SIG-M5 treated with dmso at 0.1 percent for 504 hours (cell line): ENCODE results near the gene RGPD6.
"Not testable (repeated sequence)": the region's sequence is repeated elsewhere in the genome, so short reads cannot be mapped to it uniquely, and the experiment has no call there.

ENCODE experiments used
- DNase-seq: peaks from one replicate; lab custom pipeline; 2025; ENCODE audit not compliant: unreplicated experiment; lab: John Stamatoyannopoulos, UW

Gene RGPD6

GRCh38 chr2:110576763-110577416 lies at the start of gene RGPD6:
Gene RGPD6 (minus strand): TSS chr2:110577222. CDS start chr2:110577024, 198 bp downstream.
- not testable (repeated sequence) for DNase-seq

GRCh38 chr2:110619326-110619939 lies 42.4 kb upstream of the RGPD6 start:
- not testable (repeated sequence) for DNase-seq

GRCh38 chr2:110613927-110614326 lies 36.9 kb upstream of the RGPD6 start:
- not testable (repeated sequence) for DNase-seq

GRCh38 chr2:110610613-110611250 lies 33.7 kb upstream of the RGPD6 start:
- DNase-seq, result not testable (repeated sequence)

- not testable (repeated sequence) for DNase-seq
These were observed 33.0 kb upstream of the RGPD6 start for GRCh38 chr2:110609843-110610612.

GRCh38 chr2:110608788-110609502 lies 31.9 kb upstream of the RGPD6 start:
- not testable (repeated sequence) for DNase-seq

- DNase-seq, result not testable (repeated sequence)
These were observed 28.0 kb upstream of the RGPD6 start for GRCh38 chr2:110605057-110605456.

GRCh38 chr2:110603917-110604591 lies 27.0 kb upstream of the RGPD6 start:
- not testable (repeated sequence) for DNase-seq

GRCh38 chr2:110602139-110602538 lies 25.1 kb upstream of the RGPD6 start:
- not testable (repeated sequence) for DNase-seq

- DNase-seq, result not testable (repeated sequence)
These were observed 15.0 kb upstream of the RGPD6 start for GRCh38 chr2:110591973-110592372.

GRCh38 chr2:110589677-110590330 lies 12.8 kb upstream of the RGPD6 start:
- not testable (repeated sequence) for DNase-seq

GRCh38 chr2:110588520-110588919 lies 11.5 kb upstream of the RGPD6 start:
- DNase-seq, result not testable (repeated sequence)

- DNase-seq, result not testable (repeated sequence)
These were observed 2.4 kb upstream of the RGPD6 start for GRCh38 chr2:110579216-110579965.

- not testable (repeated sequence) for DNase-seq
These were observed 1.4 kb upstream of the RGPD6 start for GRCh38 chr2:110578429-110578828.

GRCh38 chr2:110499755-110500377 lies 77.2 kb downstream of the RGPD6 start:
- DNase-seq, result not testable (repeated sequence)

- DNase-seq, result not testable (repeated sequence)
These were observed 81.0 kb downstream of the RGPD6 start for GRCh38 chr2:110496027-110496426.

GRCh38 chr2:110494488-110494887 lies 82.5 kb downstream of the RGPD6 start:
- not testable (repeated sequence) for DNase-seq

- not testable (repeated sequence) for DNase-seq
These were observed 88.0 kb downstream of the RGPD6 start for GRCh38 chr2:110488991-110489390.
